Stimulated activated CD4-positive, alpha-beta T cell treated with anti-CD3 and anti-CD28 coated beads, Interleukin-15, amount 100 ng/mL, for 1 hour (primary cell): Measurements from ENCODE around the gene CEP112.
"Not testable (repeated sequence)": the region's sequence is repeated elsewhere in the genome, so short reads cannot be mapped to it uniquely, and the experiment has no call there.

Experiments used
- DNase-seq, 2 donors: peaks; one replicate each; pipeline ENCODE4 v3.0.0-alpha.2; 2020; ENCODE audit warnings: low read depth in 1 of 2, low spot score in 1 of 2

Gene CEP112

DNA sequence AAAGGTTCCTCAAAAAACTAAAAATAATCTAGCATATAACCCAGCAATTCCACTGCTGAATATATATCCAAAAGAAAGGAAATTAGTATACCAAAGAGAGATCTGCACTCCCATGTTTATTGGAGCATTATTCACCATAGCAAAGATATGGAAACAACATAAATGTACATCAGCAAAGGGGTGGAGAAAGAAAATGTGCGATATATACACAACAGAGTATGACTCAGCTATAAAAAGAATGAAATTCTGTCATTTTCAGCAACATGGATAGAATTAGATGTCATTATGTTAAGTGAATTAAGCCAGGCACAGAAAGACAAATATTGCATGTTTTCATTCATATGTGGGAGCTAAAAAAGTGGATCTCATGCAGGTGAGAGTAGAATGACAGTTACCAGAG, 350.8 kb downstream of the CEP112 start:
- DNase-seq: no peak

DNA sequence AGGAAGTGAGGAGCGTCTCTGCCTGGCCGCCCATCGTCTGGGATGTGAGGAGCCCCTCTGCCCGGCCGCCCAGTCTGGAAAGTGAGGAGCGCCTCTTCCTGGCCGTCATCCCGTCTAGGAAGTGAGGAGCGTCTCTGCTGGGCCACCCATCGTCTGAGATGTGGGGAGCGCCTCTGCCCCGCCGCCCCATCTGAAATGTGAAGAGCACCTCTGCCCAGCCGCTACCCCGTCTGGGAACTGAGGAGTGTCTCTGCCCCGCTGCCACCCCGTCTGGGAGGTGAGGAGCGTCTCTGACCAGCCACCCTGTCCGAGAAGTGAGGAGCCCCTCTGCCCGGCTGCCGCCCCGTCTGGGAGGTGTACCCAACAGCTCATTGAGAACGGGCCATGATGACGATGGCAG, 354.7 kb downstream of the CEP112 start:
- DNase-seq: not testable (repeated sequence)

DNA sequence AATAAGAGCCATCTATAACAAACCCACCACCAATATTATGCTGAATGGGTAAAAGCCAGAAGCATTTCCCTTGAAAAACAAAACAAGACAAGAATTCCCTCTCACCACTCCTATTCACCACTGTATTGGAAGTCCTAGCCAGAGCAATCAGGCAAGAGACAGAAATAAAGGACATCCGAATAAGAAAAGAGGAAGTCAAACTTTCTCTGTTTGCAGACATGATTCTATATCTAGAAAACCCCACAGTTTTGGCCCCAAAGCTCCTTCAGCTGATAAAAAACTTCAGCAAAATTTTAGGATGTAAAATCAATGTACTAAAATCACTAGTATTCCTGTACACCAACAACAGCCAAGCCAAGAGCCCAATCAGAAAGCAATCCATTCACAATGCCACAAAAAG, 358.7 kb downstream of the CEP112 start:
- DNase-seq: no peak

DNA sequence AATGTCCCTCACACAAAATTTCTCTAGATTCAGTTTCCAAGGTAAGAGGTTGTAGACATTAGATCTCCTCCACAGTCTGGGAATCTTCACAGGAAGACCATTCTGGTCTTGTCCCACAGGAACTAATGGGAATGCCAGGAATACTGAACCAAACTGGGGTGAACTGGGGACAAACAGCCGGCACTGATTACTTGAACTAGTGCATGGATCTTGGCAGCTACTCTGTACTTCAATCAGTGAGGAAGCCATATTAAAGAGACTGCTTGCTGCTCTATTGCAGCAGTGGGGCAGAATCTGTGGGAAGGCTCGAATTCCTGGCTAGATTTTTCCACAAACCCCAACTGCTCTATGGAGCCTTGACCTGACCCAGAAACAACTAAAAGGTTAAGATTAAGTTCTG, 361.6 kb downstream of the CEP112 start:
- no peak for DNase-seq

DNA sequence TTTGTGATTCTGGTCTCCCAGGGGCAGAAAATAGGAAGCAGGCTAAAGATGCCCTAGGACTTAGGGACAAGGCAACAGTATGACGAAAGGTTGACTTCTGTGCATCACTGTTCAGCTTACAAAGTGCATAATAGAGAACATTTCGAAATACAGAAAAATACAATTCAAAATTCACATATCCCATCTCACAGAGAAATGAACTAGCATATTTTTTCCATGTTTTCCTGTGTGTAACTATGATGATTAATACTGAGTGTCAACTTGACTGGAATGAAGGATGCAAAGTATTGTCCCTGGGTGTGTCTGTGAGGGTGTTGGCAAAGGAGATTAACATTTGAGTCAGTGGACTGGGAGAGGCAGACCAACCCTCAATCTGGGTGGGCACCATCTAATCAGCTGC, 365.4 kb downstream of the CEP112 start:
- DNase-seq: not testable (repeated sequence)

DNA sequence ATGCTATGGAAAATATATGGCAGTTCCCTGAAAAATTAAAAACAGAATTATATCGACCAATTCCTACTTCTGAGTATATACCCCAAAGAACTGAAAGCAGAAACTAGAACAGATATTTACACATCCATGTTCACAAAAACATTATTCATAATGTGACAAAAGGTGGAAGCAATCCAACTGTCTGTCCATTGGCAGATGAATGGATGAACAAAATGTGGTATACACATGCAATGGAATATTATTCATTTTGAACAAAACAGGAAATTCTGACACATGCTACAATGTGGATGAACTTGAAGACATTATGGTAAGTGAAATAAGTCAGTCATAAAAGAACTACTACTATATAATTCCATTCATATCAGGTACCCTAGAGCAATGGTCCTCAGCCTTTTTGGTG, 367.0 kb downstream of the CEP112 start:
- no peak for DNase-seq

DNA sequence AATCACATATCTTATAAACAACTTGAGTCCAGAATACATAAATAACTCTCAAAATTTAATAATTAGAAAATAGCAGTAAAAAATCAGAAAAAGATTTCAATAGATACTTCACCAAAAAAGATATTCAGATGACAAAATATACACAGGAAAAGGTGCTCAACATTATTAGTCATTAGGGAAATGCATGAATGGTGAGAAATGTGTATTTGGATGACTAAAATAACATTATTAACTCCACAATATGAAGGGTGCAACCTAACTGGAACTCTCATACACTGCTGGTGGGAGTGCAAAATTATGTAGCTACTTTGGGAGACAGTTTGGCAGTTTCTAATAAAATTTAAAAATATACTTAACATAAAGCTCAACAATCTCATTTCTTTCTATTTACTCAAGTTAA, 368.2 kb downstream of the CEP112 start:
- DNase-seq: no peak

DNA sequence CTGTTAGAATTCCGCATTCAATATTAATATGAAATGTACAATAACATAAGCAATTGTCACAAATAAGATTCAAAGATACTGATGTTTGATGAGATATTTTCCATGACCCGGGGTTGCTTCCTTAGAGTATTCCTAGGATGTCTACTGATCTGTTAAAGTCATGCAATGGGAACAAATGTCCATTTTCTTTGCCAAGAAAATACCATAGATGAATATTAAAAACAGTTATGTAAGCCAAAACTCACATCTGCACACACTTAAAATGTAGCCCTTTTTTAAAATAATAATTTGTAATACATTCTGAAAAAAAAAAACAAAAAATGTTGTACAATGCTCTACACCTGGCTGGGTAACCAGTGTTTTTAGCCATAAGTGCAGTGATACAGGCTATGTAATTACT, 371.1 kb downstream of the CEP112 start:
- no peak for DNase-seq

DNA sequence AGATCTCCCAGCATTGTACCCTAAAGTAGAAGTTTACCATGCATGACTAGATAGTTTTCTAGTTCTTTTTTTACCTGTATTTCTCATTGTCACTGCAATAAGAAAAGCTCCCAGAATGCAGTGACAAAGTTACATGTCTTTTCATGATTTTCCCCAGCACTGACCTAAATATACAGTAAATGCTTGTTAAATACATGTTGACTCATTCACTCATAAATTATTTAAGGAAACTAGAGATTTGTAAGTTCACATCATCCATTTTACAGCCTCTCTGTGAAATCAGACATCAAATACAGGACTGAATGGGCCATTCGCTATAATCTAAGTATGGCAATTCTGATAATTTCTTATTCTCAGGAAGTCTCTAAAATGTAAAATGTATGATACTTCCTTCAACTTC, 371.6 kb downstream of the CEP112 start:
- no peak for DNase-seq

DNA sequence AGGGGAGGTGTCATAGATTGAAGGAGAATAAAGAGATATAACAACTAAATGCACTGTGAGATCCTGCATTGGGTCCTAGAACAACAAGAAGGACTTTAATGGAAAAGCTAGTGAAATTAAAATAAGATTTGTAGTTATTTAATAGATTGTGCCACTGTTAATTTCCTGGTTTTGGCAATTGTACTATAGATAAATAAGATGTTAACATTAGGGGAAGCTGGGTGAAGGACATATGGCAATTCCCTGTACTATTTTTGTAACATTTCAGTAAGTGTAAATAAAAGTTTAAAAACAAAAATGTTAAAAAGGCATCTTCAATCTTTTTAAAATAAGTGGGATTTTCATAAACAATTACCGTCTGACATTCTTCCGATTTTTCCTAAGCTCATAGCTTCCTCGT, 372.1 kb downstream of the CEP112 start:
- no peak for DNase-seq

DNA sequence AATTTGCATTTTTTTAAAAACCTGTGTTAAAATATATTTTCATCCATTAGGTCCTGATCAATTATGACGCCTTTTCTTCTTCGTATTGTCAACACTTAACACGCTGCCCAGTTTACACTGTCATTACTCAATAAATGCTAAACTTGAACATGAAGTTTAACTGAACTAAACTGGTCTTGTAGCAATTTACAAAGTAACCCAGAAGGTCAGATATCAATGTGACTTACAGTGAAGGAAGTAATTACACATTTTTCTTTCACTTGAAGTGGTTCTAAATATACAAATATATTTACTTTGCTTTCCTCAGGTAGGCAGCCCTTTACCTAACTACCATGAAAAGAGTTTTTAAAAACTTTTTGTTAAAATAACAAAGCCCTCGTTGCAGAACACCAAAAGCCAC, 374.0 kb downstream of the CEP112 start:
- no peak for DNase-seq

DNA sequence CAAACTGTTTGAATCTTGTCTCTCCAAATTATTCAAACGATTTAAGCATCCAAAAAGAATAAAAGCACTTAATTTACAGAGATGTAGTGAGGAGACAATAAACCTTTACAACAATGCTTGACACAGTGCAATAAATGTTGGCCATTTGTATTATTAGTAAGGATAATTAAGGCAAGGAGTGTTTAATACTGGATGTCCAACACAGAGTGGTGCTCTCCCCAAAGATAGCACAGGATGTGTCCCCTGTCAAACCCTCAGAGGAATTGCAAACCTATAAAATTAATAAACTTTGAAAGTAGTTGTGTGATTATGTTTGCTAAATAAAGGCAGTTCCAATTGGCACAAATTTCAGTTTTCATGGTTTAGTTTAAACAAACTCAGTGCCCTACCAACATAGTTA, 377.5 kb downstream of the CEP112 start:
- DNase-seq: no peak

DNA sequence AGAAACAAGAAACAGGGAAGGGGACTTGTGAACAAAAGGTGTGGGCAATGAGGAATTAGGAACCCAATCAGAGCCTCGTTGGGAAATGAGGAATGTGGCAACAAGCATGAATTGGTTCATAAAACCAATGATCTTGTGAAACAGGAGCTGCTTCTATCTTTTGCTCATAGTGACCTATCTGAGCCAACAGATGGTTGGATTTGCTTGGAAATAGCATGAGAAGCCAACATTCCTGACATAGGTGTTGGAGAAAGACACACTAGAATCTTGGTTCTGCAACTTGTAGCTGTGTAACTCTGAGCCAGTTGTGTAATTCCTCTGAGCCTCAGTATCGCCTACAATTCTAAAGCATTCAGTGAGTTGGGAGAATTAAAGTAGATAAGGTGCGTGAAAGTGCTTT, 378.6 kb downstream of the CEP112 start:
- no peak for DNase-seq

DNA sequence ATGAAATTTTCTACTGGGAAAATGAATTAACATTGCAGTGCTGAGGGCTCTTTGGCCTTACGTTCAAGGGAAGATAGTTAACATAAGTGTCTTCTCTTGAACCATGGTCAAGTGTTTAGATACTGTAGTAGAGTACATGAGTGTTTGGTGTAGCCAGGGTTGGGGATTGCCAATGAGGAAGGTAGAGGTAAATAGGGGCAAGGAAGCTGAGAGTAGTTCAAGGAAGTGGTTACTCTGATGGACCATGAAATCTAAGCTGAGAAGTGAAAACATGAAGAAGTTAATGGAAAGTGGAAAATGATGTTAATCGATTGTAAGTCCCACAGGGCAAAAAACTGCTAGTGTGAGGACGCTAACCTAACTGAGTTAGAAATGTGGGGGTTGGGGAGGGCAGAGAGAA, 380.9 kb downstream of the CEP112 start:
- DNase-seq: no peak

DNA sequence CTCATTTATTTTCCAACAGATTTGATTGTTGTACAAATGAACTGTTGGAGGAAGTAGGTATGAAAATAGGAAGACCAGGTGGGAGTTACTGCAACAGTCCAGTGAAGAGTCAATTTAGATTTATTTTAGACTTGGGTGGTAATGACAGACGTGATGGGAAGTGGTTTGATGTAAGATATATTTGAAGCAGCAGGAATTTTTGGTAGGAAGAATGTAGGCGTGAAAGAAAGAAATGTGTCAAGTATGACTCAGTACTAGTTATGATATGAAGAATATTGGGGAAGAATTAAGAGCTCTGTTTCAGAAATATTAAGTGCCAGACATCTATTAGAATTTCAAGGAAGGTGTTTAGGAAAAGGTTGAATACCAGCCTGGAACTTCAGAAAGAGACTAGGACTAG, 382.6 kb downstream of the CEP112 start:
- no peak for DNase-seq

DNA sequence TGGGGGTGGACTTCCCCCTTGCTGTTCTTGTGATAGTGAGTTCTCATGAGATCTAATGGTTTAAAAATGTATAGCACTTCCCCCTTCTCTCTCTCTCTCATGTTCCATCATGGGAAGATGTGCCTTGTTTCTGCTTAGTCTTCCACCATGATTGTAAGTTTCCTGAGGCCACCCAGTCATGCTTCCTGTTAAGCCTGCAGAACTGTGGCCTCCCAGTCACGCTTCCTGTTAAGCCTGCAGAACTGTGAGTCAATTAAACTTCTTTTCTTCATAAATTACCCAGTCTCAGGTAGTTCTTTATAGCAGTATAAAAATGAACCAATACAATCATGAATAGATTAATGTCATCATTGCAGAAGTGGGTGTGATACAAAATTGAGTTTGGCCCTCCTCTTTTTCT, 383.4 kb downstream of the CEP112 start:
- not testable (repeated sequence) for DNase-seq

DNA sequence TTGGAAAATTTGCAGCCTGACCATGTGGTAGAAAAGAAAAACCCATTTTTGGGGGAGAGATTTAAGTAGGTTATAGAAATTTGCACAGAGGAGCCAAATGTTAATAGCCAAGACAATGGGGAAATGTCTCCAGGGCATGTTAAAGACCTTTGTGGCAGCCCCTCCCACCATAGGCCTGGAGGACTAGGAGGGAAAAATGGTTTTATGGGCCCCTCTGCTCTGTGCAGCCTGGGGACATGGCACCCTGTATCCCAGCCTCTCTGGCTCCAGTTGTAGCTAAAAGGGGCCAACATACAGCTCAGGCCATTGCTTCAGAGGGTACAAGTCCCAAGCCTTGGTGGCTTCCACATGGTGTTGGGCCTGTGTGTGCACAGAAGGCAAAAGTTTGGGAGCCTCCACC, 384.6 kb downstream of the CEP112 start:
- no peak for DNase-seq

DNA sequence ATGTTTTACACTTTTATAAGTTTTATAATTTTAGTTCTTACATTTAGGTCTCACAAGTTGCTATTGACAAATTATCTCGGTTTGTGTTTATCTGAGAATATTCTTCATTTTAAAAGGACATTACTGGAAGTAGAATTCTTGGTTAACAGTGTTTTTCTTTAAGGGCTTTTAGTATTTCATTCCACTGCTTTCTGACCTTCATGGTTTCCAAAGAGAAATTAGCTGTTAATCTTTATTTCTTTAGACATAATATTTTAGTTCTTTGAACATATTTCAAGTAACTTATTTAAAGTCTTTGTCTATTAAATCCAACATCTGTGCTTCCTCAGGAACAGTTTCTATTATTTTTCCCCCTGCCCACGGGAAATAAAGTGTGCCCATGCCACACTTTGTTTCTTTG, 390.4 kb downstream of the CEP112 start:
- no peak for DNase-seq

DNA sequence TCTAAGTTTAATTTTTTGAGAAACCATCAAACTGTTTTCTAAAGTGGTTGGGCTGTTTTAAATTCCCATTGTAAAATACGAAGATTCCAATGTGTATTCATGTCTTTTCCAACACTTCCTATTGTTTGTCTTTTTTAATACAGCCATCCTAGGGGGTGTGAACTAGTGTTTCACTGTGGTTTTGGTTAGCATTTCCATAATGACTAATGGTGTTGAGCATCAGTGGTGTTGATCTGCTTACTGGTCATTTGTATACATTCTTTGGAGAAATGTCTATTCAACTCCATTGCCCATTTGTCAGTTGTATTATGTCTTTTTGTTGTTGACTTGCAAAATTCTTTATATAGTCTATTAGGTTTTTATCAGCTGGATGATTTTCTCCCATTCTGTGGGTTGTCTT, 391.3 kb downstream of the CEP112 start:
- no peak for DNase-seq

DNA sequence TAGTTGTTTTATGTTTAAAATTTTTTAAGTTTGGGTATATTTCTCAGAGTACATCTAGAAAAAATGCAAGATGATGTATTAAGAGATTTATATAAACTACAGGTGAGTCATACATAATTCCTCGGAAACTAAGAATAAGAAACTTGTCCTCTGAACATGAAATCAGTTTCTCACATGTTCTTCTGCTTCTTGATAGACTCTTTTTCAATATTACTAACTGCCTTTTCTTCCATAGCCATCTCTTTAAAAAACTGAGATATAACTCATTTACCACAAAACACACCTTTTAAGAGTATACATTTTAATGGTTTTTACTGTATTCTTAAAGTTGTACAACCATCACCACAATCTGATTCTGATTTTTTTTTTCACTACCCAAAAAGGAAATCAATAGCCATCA, 392.1 kb downstream of the CEP112 start:
- DNase-seq: no peak

DNA sequence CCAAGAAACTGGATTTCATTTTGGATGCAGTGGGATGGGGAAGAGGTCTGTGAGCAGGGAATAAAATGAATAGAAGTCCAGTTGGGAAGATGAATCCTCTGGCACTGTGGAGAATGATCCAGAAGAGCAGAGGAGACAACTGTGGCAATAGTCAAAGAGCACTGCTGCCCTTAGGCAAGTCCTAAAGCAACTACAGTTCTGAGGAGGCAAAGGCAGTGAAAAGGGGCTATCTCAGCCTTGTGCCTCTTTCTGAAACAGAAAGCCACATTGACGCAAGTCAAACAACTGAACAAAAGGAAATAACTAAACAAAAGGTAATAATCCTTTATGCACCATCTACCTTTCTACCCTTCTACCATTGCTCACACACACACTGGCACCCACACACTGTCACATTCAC, 392.5 kb downstream of the CEP112 start:
- no peak for DNase-seq

DNA sequence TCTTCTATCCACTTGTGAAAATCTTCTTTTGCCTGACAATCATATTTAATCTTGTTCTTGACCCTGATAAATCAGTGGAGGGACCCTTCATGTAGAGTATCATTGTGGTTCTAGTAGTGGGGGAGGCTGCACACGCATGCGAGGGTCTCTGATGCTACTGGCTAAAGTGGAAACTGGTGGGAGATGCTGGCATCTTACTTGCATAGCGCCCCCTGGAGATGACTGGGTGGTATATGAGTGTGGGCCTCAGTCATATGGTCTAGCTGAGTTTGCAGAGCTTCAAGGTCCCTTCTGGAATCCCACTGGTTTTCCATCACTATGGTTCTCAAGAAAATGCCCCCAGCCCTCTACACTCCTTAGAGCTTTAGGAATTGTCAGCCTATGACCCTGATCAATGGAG, 394.1 kb downstream of the CEP112 start:
- DNase-seq: no peak

DNA sequence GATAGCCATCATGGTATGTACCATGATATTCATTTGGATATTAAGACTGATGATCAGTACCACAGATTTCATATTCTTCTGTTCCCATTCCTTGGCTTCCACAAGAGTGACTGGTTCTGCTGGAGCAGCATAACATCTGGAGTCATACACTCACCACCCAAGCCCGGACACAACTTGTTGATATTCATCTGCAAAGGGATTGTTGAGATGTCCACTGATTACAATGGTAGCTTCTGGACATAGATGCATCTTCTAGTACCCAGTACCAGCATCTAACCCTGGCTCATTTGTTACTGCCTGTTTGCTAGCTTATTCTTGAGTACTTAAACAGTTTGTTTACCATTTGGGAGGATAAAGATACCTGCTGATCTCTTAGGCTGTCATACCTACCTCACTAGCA, 394.8 kb downstream of the CEP112 start:
- DNase-seq: no peak

DNA sequence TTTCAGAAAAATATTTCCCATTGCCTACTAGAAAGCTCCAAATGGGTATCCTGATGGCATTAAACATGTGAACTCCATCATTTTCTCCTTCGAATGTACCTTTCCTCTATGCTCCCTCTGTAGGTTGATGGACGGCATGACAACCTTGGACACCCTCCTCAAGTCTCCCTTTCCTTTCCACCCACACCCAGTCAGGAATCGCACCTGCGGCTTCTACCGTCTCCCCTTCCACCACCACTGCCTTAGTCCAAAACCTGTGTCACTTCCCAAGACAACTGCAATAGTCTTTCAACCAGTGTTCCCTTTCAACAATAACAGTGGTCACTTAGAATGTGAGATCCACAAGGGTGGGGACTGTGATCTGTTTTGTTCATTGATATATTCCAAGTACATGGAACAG, 397.4 kb downstream of the CEP112 start:
- no peak for DNase-seq
